GM13977 (cell line): ENCODE data around the gene NR2C2AP.
A peak's percentile ranks its signal among the peaks of the same experiment; 100 is the strongest.
"Not testable (repeated sequence)": the region's sequence is repeated elsewhere in the genome, so short reads cannot be mapped to it uniquely, and the experiment has no call there.

Source experiments
- DNase-seq: peaks from one replicate; pipeline ENCODE4 v3.0.0; 2012; ENCODE audit warnings: low spot score
- in situ Hi-C: fragments of 300-500 bp; cut with MboI; formaldehyde crosslinking; loops from one replicate; pipeline ENCODE4 v1.12.0; 2022; ENCODE audit warnings: low sequenced_read_pairs, low pct_unique_long_range_greater_than_20kb, mixed read lengths, inconsistent platforms; ENCODE audit not compliant: unreplicated experiment
- TF ChIP-seq, protein P1 (sequence below): IDR thresholded peaks from 2 replicates; pipeline ENCODE4 v1.5.1; 2012; ENCODE audit warnings: mild to moderate bottlenecking, control low read depth; ENCODE audit not compliant: insufficient read depth; ENCODE audit errors: extremely low read depth, missing control alignments

Gene NR2C2AP

DNA sequence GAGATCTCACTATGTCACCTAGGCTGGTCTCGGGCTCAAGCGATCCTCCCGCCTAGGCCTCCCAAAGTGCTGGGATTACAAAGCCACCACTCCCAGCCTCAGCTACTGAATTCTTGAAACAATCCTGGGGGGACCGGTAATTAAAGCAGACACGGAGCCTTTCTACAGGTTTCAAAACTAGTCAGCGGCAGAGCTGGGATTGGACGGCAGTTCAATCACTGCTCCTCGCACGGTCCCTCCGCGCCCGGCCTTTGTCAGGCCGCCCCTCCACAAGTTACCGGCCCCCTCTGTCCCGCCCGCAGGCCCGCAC is 11.5 kb downstream of the NR2C2AP start:
- TF ChIP-seq, protein P1, sequence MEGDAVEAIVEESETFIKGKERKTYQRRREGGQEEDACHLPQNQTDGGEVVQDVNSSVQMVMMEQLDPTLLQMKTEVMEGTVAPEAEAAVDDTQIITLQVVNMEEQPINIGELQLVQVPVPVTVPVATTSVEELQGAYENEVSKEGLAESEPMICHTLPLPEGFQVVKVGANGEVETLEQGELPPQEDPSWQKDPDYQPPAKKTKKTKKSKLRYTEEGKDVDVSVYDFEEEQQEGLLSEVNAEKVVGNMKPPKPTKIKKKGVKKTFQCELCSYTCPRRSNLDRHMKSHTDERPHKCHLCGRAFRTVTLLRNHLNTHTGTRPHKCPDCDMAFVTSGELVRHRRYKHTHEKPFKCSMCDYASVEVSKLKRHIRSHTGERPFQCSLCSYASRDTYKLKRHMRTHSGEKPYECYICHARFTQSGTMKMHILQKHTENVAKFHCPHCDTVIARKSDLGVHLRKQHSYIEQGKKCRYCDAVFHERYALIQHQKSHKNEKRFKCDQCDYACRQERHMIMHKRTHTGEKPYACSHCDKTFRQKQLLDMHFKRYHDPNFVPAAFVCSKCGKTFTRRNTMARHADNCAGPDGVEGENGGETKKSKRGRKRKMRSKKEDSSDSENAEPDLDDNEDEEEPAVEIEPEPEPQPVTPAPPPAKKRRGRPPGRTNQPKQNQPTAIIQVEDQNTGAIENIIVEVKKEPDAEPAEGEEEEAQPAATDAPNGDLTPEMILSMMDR, result no peak
- in situ Hi-C loops, result no loop called here
- no peak for DNase-seq

DNA sequence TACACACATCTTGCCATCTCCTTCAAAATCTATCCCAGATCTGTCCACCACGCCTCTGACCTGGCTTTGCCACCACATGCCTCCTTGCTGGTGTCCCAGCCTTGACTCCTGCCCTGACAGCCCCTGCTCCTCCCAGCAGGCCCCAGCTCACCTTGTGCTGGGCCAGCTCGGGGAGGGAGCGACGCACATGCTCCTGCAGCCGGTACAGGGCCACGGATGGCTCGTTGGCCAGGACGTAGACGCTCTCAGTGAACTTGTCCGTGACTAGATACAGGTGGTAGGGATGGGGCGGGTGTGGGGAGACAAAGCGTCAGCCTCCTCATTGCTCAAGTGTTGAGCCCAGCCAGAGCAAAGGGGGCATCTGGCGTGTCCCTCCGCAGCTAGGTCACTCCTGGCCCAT is 16.5 kb downstream of the NR2C2AP start:
- in situ Hi-C loops, result no loop called here
- TF ChIP-seq, protein P1, result no peak
- DNase-seq, result no peak

DNA sequence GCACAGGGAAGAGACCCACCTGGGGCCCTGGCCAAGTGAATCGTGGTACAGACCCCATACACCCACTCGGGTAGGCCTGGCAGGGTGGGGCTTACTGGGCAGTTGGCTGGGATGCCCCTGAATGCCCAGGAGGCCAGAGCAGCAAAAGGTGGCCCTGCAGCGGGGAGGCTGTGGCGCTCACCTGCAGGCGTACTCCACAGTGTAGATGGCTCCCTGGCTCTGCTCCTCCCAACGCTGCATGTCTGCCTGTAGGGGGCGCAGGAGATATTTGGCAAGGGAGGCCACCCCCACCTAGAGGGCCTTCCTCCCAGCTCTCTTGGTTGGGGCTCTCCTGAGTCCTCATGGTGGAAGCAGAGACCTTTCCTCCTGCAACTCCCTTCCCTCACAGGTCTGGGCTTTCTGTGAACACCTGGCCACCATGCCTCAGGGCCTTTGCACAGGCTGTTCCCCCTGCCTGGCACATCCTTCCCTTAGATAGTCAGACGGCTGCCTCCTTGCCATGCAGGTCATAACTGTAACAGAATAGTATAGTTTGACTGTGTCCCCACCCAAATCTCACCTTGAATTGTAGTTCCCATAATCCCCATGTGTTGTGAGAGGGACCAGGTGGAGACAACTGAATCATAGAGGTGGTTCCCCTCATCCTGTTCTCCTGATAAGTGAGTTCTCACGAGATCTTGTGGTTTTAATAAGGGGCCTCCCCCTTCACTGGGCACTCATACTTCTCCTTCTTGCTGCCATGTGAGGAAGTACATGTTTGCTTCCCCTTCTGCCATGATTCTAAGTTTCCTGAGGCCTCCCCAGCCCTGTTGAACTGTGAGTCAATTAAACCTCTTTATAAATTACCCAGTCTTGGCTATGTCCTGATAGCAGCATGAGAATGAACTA is 17.1 kb downstream of the NR2C2AP start:
- no peak for DNase-seq
- in situ Hi-C loops, result no loop called here

DNA sequence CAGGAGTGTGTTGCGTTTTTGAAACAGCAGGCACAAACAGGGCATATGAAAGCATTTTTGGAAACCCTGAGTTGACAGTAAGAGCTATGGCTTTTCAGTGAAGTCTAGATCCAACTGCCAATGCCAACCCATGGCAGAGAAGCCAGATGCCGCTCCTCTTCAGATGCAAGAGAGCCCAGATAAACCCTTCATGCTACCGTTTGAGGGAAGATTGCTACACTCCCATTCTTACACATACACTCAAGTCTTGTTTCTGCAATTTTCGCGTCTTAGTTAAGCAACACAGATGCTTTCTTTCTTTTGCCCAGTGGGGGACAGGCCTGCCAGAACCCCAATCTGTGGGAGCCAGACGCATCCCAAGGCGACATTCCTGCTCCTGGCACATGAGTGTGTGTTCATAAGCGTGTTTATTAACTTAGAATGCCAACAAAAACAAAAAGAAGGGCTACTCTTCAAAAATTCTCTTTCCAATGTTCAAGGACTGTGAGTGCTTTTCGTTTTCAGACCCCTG is 21.7 kb downstream of the NR2C2AP start:
- TF ChIP-seq, protein P1, result no peak
- no peak for DNase-seq
- in situ Hi-C loops, result no loop called here

More for the DNA sequence above, 17.1 kb downstream of the NR2C2AP start:
- TF ChIP-seq, protein P1, result peak; percentile 74

DNA sequence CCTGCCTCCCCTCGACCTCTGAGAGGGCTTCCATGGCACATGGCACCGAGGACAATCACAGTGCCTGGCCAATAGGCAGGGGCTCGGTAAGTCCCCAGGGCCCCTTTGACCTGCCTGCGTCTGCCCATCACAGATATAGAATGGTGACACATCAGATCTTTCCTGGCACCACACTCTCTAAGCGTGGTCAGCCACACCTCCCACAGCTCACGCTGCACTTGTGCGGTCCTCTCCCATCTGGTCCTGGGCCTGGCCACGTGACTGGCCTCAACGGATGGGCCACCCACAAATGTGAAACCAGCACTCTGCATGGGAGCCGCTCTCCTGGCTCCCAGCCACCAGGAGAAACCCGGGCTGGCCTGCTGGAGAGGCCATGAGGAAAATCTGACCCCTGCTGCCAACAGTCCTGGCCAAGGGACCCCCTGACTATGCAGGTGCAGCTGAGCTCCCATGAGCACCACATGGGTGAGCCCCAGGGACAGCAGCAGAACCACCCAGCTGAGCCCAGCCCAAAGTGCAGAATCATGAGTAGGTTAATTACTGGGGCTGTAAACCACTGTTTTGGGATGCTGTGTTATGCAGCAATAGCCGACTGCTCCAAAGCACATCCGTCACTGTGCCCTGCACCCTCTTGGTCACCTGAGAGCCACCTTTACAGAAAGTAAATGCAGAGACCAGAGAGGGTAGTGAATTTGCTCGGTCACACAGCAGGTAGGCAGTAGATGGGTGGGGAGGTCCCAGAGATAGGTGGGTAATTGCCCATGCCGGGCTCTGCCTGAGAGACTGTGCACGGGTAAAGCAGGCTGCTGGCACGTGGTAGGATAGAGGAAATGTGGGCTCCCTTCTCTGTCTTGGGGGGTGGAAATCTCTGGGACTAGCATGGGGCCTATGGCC is 23.4 kb downstream of the NR2C2AP start:
- TF ChIP-seq, protein P1, result no peak
- in situ Hi-C loops, result no loop called here

DNA sequence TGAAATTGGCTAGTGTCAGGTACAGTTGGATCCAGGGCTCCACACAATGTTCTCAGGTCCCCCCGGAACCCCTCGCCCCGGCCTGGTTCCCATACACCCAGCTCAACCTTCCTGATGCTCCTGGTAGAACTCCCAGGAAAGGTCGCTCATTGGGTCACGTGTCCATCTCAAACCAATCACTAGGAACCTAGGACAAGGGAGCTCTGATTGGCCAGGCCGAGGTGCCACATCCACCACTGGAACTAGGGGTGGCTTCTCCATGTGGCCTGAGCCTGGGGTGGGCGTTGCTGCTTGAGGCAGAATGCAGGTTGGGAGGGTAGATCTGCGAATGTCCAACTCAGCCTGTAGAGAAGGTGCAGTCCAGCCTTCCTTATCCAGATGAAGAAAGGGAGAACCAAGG is 26.3 kb downstream of the NR2C2AP start:
- no peak for DNase-seq
- in situ Hi-C loops, result no loop called here
- TF ChIP-seq, protein P1, result no peak

More for the DNA sequence above, 23.4 kb downstream of the NR2C2AP start:
- DNase-seq, result no peak

DNA sequence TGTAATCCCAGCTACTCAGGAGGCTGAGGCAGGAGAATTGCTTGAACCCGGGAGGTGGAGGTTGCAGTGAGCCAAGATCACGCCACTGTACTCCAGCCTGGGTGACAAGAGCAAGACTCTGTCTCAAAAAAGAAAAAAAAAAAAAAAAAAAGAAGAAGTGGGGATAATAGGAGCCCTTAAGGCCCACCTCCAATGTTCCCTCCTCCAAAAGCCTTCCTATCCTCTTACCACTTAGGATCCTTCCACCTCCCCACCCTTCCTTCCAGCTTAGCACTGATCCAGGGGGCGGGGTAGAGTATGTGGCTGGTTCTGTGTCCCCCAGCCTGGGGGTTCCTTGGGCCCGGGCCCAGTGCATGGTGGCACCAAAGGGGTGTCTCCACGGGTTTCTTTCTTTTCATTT is 30.0 kb downstream of the NR2C2AP start:
- DNase-seq, result not testable (repeated sequence)
- in situ Hi-C loops, result loop anchor here (25.0 kb wide), 1 partner anchor 314 kb away; no protein-coding TSS in a partner anchor
